Upper lobe of left lung (tissue), 4 donors: ENCODE results near the gene PDHA2.

Experiments
- CTCF ChIP-seq, 6 experiments: fragments of 450-650 bp in 4 of 6; fragments of 200-600 bp in 2 of 6; sonication (generic) in 2 of 6; IDR thresholded peaks; one replicate each; pipeline ENCODE4 v1.5.1; 2016 to 2019; ENCODE audit warnings: antibody characterized with exemption in 6 of 6
- POLR2AphosphoS5 ChIP-seq, 2 donors: sonication (generic); formaldehyde crosslinking; IDR thresholded peaks; one replicate each; pipeline ENCODE4 v1.5.1; 2017; ENCODE audit warnings: antibody characterized with exemption in 2 of 2

DNA sequence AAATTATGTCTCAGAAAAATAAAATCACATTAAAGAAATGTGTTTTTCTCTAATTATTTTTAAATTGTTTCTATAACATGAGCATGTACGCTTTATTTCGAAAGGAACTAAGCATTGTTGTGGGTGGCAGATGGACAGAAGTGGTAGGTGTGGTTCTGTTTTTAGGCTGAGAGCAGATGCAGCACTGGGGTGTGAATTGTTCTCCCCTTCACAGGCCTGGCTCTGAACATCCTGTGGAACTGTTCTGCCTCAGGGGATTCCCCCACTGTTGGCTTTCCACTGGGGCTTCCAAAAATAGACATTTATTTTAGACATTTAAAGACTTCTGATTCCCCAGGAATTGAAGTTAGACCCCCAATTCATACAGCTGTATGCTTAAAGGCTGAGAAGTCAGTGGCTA, 41.9 kb upstream of the PDHA2 start:
- TF ChIP-seq CTCF (IDR thresholded peaks at IDR 0.05) (no peak), POLR2AphosphoS5 (IDR thresholded peaks at IDR 0.05) (no peak)
